GM18867 (cell line): ENCODE results near the gene CDC16.
A peak's percentile ranks its signal among the peaks of the same experiment; 100 is the strongest.
"Not testable (repeated sequence)": the region's sequence is repeated elsewhere in the genome, so short reads cannot be mapped to it uniquely, and the experiment has no call there.

Experiments used
- ATAC-seq: cut with Tn5 transposase; IDR thresholded peaks from one replicate; pipeline ENCODE4 v1.9.1; 2021; ENCODE audit warnings: mild to moderate bottlenecking, moderate library complexity; ENCODE audit not compliant: unreplicated experiment

The CDC16 gene

GRCh38 chr13:114227528-114227927, 7.2 kb upstream of the CDC16 start:
- no peak for ATAC-seq

DNA sequence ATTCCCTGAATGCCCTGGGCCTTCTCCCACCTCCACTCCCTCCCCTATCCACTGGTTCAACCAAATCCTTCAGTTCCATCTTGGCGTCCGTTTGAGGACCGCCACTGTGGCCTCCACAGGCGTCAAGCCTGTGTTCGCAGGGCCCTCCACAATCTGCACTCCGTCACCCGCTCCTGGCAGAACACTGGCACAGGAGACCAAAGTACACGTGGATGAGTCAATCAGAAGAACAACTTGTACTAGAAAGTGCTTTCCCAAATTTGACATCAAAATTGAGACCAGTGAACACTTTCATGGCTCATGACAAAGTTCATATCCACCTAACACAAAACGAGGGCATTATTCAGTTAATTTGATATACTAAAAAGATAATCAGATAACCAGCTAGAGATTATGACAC, 6.5 kb upstream of the CDC16 start:
- no peak for ATAC-seq

DNA sequence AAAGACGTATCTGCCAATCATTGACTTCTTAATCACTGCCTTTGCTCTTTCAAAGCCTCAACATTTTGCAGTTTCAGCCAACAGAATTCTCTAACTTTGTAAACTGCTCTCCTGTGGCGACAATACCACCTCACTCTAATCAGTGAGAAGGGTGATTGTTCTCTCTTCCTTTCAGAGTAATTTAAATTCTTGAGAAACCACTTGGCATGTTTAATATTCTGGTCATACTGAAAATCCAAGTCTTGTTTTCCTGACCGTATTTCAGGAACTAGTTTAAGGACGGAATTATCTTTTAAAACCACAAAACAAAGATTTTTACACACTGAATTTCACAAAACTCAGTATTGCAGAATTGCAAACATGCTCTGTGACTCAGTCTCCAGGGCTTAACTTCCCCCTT, 5.2 kb upstream of the CDC16 start:
- no peak for ATAC-seq

DNA sequence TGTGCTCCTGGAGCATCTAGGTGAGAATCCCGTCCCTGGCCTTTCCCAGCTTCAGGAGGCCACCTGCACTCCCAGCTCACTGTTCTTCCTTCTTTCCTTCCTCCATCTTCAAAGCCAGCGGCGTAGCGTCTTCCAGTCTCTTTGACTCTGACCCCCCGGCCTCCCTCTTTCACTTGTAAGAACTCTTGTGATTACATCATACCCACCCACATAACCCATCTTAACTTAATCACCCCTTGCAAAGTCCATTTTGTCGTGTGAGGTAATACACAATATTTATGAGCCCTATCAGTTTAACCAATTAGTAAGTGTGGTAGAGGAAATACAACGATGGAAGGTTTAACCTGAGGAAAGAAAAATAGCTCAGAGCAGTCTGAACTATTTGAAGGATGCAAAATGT, 4.6 kb upstream of the CDC16 start:
- no peak for ATAC-seq

DNA sequence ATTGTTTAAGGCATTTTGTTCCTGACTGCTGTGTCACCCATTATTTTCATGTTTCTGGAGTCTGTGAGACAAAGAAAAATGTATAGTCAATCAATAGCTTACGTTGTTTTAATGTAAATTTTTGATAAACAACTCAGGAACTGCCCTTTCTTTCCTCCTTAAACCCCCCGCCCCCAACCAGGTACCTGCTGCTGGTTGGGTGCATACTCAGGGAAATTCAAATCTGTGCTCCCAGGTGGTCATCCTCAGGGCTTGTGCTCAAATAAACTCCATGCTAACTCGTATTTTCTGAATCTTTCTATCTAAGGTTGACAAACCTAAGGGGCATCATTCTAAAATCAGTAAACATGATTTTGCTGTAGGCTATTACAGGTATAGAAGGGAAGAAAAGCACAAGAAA, 4.1 kb upstream of the CDC16 start:
- ATAC-seq: no peak

- no peak for ATAC-seq
These were observed 2.8 kb upstream of the CDC16 start for GRCh38 chr13:114231886-114232285.

GRCh38 chr13:114234266-114234644, 442 bp upstream of the CDC16 start:
- no peak for ATAC-seq

GRCh38 chr13:114235697-114236096, 1.0 kb downstream of the CDC16 start:
- ATAC-seq: no peak

- ATAC-seq: no peak
These were observed 1.5 kb downstream of the CDC16 start for GRCh38 chr13:114236227-114236626.

GRCh38 chr13:114237415-114238112, 2.9 kb downstream of the CDC16 start:
- ATAC-seq: no peak

- no peak for ATAC-seq
These were observed 7.2 kb downstream of the CDC16 start for GRCh38 chr13:114241918-114242317.

DNA sequence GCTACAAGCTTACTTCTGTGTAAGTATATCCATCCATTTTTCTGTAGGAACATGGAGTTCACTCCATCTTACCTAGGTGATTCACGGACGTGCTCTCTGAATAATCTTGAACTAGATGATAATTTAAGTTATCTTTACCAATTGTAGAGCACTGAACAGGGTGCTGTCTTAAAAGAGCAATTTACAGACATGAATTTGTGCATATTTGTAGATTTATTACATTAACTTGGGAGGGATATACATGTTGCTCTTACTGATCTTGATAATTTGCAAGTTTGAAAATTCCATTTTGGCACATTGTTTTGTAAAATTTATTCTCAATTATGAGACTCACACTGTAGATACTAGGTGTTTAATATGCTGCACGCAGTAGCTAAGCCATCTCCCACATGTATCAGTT, 9.3 kb downstream of the CDC16 start:
- no peak for ATAC-seq

GRCh38 chr13:114244637-114245036, 9.9 kb downstream of the CDC16 start:
- ATAC-seq: no peak

DNA sequence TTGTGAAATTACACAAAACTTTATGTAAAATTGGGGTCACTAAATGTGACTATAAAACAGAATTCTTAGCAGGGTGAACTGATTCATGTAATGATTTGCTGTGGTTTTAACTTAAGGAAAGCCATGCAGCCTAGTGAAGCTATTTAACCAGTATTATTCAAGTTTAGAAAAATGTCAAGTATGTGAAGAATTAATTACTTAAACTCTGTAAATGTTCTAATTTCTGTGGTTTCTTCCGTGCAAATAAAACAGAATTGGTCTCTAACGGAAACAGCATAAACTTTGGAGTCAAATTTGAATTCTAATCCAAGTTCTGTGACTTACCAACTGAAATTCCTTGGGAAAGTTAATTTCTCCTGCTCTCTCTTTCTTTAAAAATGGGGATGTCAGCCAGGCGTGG, 13.3 kb downstream of the CDC16 start:
- no peak for ATAC-seq

- ATAC-seq: no peak
These were observed 14.4 kb downstream of the CDC16 start for GRCh38 chr13:114249077-114249476.

DNA sequence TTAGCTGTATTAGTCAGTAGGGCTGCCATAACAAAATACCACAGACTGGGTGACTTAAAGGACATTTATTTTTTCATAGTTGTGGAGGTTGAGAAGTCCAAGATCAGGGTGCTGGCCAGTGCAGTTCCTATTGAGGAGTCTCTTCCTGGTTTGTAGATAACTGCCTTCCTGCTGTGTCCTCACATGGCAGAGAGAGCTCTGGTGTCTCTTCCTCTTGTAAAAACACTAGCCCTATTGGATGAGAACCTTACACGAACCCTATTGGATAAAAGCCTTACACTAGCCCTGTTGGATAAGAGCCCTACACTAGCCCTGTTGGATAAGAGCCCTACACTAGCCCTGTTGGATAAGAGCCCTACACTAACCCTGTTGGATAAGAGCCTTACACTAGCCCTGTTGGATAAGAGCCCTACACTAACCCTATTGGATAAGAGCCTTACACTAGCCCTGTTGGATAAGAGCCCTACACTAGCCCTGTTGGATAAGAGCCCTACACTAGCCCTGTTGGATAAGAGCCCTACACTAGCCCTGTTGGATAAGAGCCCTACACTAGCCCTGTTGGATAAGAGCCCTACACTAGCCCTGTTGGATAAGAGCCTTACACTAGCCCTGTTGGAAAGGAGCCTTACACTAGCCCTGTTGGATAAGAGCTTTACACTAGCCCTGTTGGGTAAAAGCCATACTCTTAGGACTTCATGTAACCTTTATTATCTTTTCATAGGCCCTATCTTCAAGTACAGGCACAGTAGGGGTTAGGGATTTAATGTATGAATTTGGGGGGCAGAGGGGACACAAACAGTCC, 17.1 kb downstream of the CDC16 start:
- not testable (repeated sequence) for ATAC-seq

DNA sequence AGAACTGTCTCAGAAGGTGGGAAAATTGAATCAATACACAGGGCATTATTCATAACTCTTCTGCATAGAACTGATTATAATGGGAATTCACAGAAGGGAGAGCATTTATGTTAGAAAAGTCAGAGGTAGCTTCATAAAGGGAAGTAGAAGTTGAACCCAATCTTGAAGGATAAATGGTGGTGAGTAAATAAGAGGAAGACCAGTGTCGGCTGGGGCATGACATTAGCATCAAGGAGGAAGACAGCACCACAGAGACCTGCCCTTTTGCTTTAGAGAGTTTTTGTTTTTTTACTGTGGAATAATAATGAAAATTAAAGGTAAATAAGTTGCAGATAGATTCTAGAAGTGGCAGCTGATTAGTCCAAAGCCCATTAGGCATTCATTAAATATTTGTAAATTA, 21.9 kb downstream of the CDC16 start:
- ATAC-seq: no peak

DNA sequence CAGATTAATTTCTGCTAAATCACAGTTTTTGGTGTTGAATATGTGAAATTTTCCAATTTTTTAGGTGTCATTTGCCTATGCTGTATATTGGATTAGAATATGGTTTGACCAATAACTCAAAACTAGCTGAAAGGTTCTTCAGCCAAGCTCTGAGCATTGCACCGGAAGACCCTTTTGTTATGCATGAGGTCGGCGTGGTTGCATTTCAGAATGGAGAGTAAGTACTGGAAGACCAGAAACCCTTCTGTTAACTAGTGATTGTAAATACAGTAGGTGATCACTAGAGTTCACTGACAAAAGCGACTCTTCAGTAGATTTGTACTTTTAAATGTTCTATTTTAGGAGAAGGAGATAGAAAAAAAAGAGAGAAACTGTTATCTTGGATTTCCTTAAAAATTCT, 22.3 kb downstream of the CDC16 start:
- ATAC-seq: no peak

DNA sequence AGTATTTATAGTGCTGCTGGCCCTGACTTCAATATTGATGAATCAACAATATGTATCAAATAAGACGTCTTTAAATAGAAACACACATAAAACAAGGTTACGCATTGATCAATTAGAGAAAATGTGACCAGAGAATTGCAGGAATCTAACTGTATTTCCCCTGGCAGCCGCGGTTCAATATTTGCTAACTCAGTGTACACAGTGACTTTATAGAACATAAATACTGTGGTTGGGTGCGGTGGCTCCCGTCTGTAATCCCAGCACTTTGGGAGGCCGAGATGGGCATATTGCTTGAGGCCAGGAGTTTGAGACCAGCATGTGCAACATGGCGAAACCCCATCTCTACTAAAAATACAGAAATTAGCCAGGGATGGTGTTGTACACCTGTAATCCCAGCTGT, 23.9 kb downstream of the CDC16 start:
- no peak for ATAC-seq

DNA sequence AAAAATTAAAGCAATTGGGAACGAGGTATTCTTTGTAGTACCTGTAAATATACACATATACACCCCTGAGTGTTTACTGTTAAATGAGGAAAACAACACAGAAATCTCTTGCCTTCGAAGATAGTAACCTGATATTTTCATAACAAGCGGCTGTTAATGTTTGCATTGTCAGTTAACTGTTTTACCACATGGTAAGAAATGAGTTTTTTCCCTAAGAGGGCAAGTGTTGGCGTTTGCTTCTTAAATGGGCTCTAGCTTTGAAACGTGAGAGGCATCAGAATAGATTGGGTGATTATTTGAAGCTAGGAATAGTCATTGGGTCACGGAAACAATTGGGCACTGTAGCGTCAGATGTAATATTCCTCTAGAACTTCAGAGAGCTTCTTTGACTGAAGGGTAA, 24.7 kb downstream of the CDC16 start:
- ATAC-seq: peak; percentile 1

DNA sequence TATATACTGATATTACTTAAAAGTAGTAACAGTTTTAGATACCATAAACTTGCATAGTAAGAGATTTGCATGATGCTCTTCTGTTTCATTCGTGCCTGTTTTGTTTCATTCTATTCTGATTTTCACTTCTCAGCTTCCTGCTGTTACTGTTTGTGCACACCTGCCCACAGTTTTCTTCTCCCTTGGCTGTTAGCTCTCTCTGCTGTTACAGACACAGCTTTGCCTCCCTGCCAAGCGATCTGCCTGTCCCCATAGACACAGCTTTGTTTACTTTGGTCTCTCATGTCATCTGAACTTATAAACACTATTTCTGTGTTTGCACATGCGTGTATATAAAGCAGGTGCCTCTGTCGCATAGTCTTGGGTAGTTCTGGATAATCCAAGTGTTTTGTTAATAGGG, 25.3 kb downstream of the CDC16 start:
- ATAC-seq: peak; percentile 49

GRCh38 chr13:114260814-114261213, 26.1 kb downstream of the CDC16 start:
- peak; percentile 27 for ATAC-seq
